Osteoblast (primary cell): ENCODE measurements around the gene MACROD2. TPM values are rescaled to one million over a fixed set of nuclear protein-coding genes. Genes with fewer than 3 reads are reported as not detected.

Experiments used
- DNase-seq: peaks from one replicate; pipeline ENCODE4 v3.0.0; 2011; ENCODE audit warnings: low spot score, mixed read lengths; ENCODE audit not compliant: insufficient read length; ENCODE audit errors: missing footprints
- H2AFZ ChIP-seq: 2 replicates; pipeline ENCODE4 v1.6.0; 2011; ENCODE audit warnings: mild to moderate bottlenecking, low read length
- H3K27ac ChIP-seq: 2 replicates; pipeline ENCODE4 v1.5.1; 2011; ENCODE audit warnings: mild to moderate bottlenecking, low read depth, low read length, moderate library complexity
- H3K27me3 ChIP-seq: 2 replicates; pipeline ENCODE4 v1.6.0; 2012; ENCODE audit warnings: mild to moderate bottlenecking, control low read depth, inconsistent platforms, low read length, moderate library complexity; ENCODE audit not compliant: insufficient read depth
- H3K36me3 ChIP-seq: 2 replicates; pipeline ENCODE4 v1.5.1; 2011; ENCODE audit warnings: mild to moderate bottlenecking, low read length, control low read depth, moderate library complexity; ENCODE audit not compliant: insufficient read depth
- H3K4me1 ChIP-seq: 2 replicates; pipeline ENCODE4 v1.5.1; 2011; ENCODE audit warnings: mild to moderate bottlenecking, low read length, control low read depth, moderate library complexity; ENCODE audit not compliant: insufficient read depth
- H3K4me2 ChIP-seq: 2 replicates; pipeline ENCODE4 v1.6.0; 2011; ENCODE audit warnings: mild to moderate bottlenecking, low read length; ENCODE audit not compliant: insufficient read depth
- H3K4me3 ChIP-seq: fragments of 200-600 bp; sonication (generic); 3 replicates; pipeline ENCODE4 v1.5.1; 2012; ENCODE audit warnings: mild to moderate bottlenecking, low read length, inconsistent platforms; ENCODE audit not compliant: insufficient read depth
- H3K79me2 ChIP-seq: 2 replicates; pipeline ENCODE4 v1.6.0; 2012; ENCODE audit warnings: mild to moderate bottlenecking, low read length, control low read depth, inconsistent platforms; ENCODE audit not compliant: insufficient read depth
- H3K9me3 ChIP-seq: 2 replicates; pipeline ENCODE4 v1.5.1; 2011; ENCODE audit warnings: low read depth, low read length, control low read depth
- H4K20me1 ChIP-seq: 2 replicates; pipeline ENCODE4 v1.6.0; 2012; ENCODE audit warnings: mild to moderate bottlenecking, low read length, control low read depth; ENCODE audit not compliant: insufficient read depth
- CTCF ChIP-seq: IDR thresholded peaks from 2 replicates; pipeline ENCODE4 v1.5.1; 2011; ENCODE audit warnings: mild to moderate bottlenecking, low read depth, low read length, moderate library complexity; ENCODE audit errors: extremely low read depth
- total RNA-seq: library from RNA; depleted of rRNA; stranded (reverse); fragments of >200 nt; gene quantifications from 2 replicates; pipeline ENCODE4 v1.2.3, GENCODE V29; 2012

The MACROD2 gene
- total RNA-seq, 1 donor: 4.0 TPM

GRCh38 chr20:15555913-15556312 lies 1560.6 kb downstream of the MACROD2 start:
- Histone ChIP-seq H3K9me3 (peaks cover 3% of the 10 kb centered on the region), H3K27ac (no peak overlapping the region), H3K79me2 (no peaks in the 10 kb centered on the region), H3K4me3 (no peak overlapping the region), H3K4me2 (no peak overlapping the region), H4K20me1 (no peaks in the 10 kb centered on the region), H3K4me1 (no peaks in the 10 kb centered on the region), H3K27me3 (no peaks in the 10 kb centered on the region), H3K36me3 (no peaks in the 10 kb centered on the region), H2AFZ (no peak overlapping the region)
- no peak for DNase-seq
- TF ChIP-seq CTCF: no peak

GRCh38 chr20:15556869-15557268 lies 1561.6 kb downstream of the MACROD2 start:
- Histone ChIP-seq H3K9me3 (peaks cover 3% of the 10 kb centered on the region), H3K4me2 (no peak overlapping the region), H3K36me3 (no peaks in the 10 kb centered on the region), H3K79me2 (no peaks in the 10 kb centered on the region), H3K4me1 (no peaks in the 10 kb centered on the region), H3K27me3 (no peaks in the 10 kb centered on the region), H4K20me1 (no peaks in the 10 kb centered on the region), H2AFZ (no peak overlapping the region), H3K4me3 (no peak overlapping the region), H3K27ac (no peak overlapping the region)
- no peak for TF ChIP-seq CTCF
- DNase-seq: no peak

- no peaks in the 10 kb centered on the region for H3K4me1 ChIP-seq
- H3K27ac ChIP-seq: no peak overlapping the region
- no peaks in the 10 kb centered on the region for H3K9me3 ChIP-seq
- H2AFZ ChIP-seq: no peak overlapping the region
- no peaks in the 10 kb centered on the region for H3K79me2 ChIP-seq
- DNase-seq: no peak
- TF ChIP-seq CTCF: no peak
- H4K20me1 ChIP-seq: no peaks in the 10 kb centered on the region
- no peak overlapping the region for H3K4me3 ChIP-seq
- H3K36me3 ChIP-seq: no peaks in the 10 kb centered on the region
- no peaks in the 10 kb centered on the region for H3K27me3 ChIP-seq
- no peak overlapping the region for H3K4me2 ChIP-seq
These were observed 1565.8 kb downstream of the MACROD2 start for GRCh38 chr20:15561070-15561569.

GRCh38 chr20:15561707-15562404 lies 1566.5 kb downstream of the MACROD2 start:
- Histone ChIP-seq H3K27ac (no peak overlapping the region), H4K20me1 (no peaks in the 10 kb centered on the region), H2AFZ (no peak overlapping the region), H3K79me2 (no peaks in the 10 kb centered on the region), H3K4me1 (no peaks in the 10 kb centered on the region), H3K4me2 (no peak overlapping the region), H3K9me3 (no peaks in the 10 kb centered on the region), H3K36me3 (no peaks in the 10 kb centered on the region), H3K4me3 (no peak overlapping the region), H3K27me3 (no peaks in the 10 kb centered on the region)
- TF ChIP-seq CTCF: no peak
- DNase-seq: no peak
